HS-5 (cell line): Measurements from ENCODE around the gene FSTL3.

Source experiments
- DNase-seq: peaks from one replicate; pipeline ENCODE4 v3.0.0-alpha.2; 2012; ENCODE audit warnings: low read depth

The FSTL3 gene

GRCh38 chr19:645912-646778, 30.0 kb upstream of the FSTL3 start:
- DNase-seq: no peak

GRCh38 chr19:646779-647565, 29.2 kb upstream of the FSTL3 start:
- DNase-seq: no peak

GRCh38 chr19:647566-648284, 28.5 kb upstream of the FSTL3 start:
- no peak for DNase-seq

- no peak for DNase-seq
Observed at GRCh38 chr19:648305-648704, 27.9 kb upstream of the FSTL3 start.

GRCh38 chr19:648904-649801, 27.0 kb upstream of the FSTL3 start:
- DNase-seq: no peak

- no peak for DNase-seq
Observed at GRCh38 chr19:650121-650520, 26.1 kb upstream of the FSTL3 start.

DNA sequence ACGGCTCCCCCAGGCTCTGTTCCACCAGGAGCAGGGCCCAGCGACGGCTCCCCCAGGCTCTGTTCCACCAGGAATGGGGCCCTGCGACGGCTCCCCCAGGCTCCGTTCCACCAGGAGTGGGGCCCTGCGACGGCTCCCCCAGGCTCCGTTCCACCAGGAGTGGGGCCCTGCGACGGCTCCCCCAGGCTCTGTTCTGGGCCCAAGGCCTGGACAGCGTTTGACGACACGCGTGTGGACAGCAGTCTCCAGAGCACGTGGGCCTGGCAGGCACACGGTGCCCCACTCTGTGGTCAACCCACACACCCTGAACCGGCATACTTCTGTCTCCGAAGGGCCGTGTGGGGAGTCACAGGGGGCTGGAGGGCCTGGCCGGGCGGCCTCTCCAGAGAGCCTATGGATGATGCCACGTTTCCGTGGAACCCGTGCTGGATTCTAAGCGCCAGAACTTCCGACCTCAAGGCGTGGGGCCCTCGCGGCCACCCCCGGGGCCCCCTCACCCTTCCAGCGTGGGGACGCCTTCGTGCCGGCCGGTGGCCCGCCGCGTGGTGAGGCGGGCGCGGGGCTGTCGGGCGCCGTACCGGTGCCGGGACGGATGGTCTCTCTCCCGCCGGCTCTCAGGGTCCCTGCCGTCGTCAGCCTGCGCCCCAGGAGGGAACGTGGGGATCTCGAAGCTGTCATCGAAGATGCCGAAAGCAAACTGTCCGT, 24.9 kb upstream of the FSTL3 start:
- DNase-seq: no peak

DNA sequence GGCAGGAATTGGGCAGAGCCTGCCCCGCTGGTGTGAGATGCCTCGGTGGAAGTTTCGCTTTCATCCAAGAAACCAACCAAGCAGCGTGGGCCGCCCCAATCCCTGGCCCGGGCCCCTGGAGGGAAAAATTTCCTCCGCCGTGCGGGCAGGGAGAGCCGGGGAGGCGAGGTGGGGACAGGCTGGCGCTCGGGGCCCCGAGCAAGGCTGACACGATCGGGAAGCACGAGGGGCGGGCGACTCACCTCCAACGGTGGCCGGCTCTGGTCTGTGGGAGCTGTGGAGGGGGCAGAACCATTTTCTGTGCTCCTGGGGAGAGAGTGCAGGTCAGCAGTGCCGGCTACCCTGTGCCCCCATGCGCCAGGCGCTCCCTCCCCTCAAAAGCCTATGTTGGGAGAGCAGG, 24.2 kb upstream of the FSTL3 start:
- no peak for DNase-seq

- DNase-seq: no peak
Observed at GRCh38 chr19:652467-653389, 23.5 kb upstream of the FSTL3 start.

GRCh38 chr19:653425-653824, 22.8 kb upstream of the FSTL3 start:
- DNase-seq: no peak

GRCh38 chr19:655691-656090, 20.5 kb upstream of the FSTL3 start:
- no peak for DNase-seq

DNA sequence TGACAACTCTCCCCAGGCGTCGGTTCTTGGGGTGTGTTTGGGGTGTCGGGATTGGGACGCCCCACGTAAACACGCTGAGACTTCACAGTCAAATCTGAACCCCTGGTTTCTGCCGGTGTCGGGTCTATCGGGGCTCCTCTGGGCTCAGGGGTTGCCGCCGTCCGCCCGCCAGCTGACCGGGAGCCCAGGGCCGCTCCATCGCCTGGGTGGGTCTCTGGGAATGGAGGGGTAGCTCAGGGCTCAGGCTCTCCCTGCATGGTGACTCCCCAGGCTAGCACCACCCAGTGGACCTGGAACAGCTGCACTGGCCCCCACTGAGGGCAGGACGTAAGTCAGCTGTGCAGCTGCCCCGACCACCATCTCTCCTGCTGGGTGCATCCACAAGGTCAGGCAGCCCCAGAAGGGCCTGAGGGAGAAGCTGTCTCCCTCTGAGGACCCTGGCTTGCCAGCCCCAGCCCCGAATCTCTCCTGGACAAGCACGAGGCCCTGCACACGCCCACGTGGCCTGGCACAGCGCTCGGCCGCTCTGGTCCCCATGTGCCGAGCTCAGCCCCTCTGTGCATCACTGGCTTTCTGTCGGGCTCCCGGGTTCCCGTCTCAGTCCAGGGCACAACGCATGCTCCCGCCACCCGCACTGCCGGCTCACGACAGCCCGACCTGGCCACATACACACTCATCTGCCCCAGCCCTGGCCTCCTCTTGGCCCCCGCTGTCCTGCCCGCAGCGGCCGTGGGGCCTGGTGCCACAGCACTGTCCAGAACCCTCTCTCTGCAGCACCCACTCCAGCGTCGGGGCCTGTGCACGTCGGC, 19.2 kb upstream of the FSTL3 start:
- DNase-seq: no peak

DNA sequence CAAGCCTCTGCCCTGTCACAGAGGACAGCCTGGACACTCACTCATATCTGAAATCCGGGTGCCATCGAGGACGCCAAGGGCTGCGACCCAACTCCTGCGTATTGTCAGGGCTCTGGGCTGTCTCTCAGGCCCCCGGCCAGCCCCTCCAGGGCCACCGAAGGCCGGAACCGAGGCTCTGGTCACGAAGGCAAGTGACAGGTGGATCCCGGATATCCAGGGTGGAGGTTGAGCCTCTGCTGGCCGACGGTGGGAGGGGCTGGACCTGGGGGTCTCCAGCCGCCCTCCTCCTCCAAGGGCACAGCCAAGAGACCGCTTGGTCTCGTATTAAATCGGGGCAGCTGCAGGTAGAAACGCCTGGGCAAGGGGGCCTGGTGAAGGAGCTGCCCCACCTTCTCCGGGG, 18.6 kb upstream of the FSTL3 start:
- no peak for DNase-seq

DNA sequence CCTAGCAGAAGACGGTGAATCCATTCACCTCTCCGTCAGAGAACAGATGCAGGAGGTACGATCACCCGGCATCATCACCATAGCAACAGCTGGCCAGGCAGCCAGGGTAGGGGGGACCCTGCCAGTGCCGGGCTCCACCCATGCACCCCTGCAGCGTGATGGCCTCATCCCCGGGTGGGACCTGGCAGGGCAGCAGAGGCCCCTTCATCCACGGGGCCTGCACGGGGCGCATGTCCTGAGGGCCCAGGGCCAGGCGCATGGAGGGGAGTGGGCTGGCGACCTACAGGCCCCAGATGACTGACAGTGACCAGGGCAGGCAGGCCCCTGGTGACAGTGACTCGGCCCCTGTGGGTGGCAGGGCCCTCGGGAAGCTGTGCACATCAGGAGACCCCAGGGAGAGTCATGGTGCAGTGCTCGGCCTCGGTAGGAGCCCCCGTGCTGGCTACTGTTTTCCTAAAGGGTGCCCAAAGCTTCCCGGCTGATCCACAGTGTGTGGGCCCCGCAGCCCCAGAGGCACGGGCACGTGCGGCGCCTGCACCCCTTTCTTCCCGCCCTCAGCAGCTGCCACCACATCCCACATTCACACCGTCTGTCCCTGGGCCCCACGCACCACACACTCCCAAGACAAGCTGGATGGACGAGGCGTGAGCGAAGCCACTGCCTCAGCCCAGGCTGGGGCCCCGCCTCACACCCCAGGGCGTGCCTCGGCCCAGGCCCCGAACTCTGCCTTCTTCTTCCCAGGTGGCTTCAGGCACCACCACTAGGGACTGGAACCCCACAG, 17.9 kb upstream of the FSTL3 start:
- DNase-seq: no peak

DNA sequence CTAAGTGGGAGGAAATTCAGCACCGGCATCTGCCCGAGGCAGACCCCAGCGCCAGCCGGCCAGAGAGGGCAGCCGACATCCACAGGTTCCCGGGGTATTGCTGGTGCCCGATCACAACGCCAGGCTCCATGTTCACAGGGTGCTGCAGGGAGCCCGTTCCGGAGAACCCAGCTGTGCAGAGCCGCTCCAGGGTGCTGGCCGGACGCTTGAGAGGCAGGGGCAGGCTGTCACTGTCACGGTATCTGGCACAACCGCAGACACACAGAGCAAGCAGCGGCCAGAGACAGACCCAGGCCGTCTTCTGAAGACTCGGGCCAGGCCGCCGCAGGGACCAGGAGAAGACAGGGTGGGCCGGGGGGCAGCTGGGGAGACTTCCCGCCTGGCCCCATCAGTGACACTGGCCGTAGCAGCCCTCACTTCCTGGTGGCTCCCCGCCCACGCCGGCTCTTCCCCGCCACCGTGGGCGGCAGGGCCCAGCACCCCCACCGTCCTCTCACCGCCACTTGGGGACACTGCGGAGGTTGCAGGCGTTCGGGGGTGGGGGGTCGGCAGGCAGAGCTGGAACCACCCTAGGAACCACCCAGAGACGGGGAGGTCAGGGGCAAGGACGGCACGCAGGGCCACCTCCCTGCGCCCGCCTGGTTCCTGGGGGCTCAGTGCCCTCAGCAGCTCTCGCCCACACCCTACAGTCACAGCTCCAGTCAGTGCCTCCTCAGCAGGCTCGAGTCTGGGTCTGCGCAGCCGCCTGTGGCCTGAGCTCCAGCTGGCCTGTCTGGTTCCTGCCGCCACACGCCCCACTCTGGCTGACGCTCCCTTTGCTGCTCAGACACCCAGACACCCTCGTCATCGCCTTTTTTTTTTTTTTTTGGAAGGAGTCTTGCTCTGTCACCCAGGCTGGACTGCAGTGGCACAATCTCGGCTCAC, 17.0 kb upstream of the FSTL3 start:
- DNase-seq: no peak

DNA sequence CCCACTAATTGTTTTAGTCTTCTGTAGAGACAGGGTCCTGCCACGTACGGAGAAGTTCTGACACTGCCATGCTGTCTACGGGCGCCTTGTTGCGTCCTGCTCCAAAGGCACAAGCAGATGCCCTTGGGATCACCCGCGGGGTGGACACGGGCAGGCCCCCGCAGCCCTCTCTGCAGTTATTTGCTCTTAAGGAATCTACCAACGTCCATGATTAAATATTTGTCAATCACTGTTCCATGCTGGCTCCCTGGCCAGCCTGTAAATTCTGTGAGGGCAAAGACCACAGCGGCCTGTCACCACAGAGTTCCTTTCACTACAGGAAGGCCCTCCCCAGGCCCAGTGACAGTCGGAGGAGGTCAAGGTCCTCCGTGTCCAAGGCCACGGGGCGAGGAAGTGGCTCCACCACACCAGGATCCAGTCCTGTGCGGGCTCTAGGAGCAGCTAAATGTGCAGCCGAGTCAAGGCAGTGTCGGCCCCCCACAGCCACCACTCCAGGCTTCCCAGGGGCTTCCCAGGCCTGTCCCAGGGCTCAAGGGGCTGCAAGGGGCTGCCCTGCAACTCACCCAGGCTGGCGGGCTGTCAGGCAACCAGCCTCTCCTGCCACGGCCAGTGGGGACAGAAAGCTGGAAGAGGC, 15.3 kb upstream of the FSTL3 start:
- DNase-seq: no peak
